ENCODE data around the gene PRDX1. TPM values are rescaled to one million over a fixed set of nuclear protein-coding genes. Genes with fewer than 3 reads are reported as not detected.

The PRDX1 gene
- total and polyA plus RNA-seq, 2 of the 13 experiments (the other 11 are each of a cell fraction or from before 2014, with no cell fraction given): 761 to 1,898 TPM

GRCh38 chr1:45550401-45551351 lies 29.0 kb upstream of the PRDX1 start, which contains the start of gene AKR1A1 (continued):
- TF ChIP-seq TARDBP (CRISPR knock-in tag; IDR thresholded peaks at IDR 0.05): peak; percentile 90
- no peak for TF ChIP-seq FOXA1 (IDR thresholded peaks at IDR 0.05)
- no peak for TF ChIP-seq FOXA1 (CRISPR knock-in tag; IDR thresholded peaks at IDR 0.05)
- peak; percentile 68 for TF ChIP-seq ASH2L (IDR thresholded peaks at IDR 0.05; ENCODE audit: insufficient read length, low read depth, low read length)
- peak; percentile 95 for TF ChIP-seq MXD4 (CRISPR knock-in tag; IDR thresholded peaks at IDR 0.05)
- no peak for TF ChIP-seq RFX1 (IDR thresholded peaks at IDR 0.05)
- no peak for TF ChIP-seq RARG (CRISPR knock-in tag; IDR thresholded peaks at IDR 0.05; ENCODE audit: low read depth)
- TF ChIP-seq SPEN (CRISPR knock-in tag; IDR thresholded peaks at IDR 0.05; ENCODE audit: low read depth): peak; percentile 84
- peak; percentile 87; the same call in 1 of the 2 replicates for TF ChIP-seq ZMAT3 (CRISPR knock-in tag; conservative IDR thresholded peaks at IDR 0.05)
- peak; percentile 93 for TF ChIP-seq POGK (CRISPR knock-in tag; conservative IDR thresholded peaks at IDR 0.05)
- peak; percentile 97; the same call in 1 of the 2 replicates for TF ChIP-seq ARNT2 (CRISPR knock-in tag; IDR thresholded peaks at IDR 0.05; ENCODE audit: low read depth)
- no peak for TF ChIP-seq NR2F6 (IDR thresholded peaks at IDR 0.05)
- 0 out of 2 replicates have a peak, but pooled peaks have one; percentile 7 for TF ChIP-seq NR2F6 (CRISPR knock-in tag; IDR thresholded peaks at IDR 0.05)
- no peak for TF ChIP-seq ZBTB49 (CRISPR knock-in tag; IDR thresholded peaks at IDR 0.05; ENCODE audit: borderline replicate concordance)
- TF ChIP-seq SIN3A (IDR thresholded peaks at IDR 0.05; ENCODE audit: borderline replicate concordance, low read depth, low read length): peak; percentile 90; the same call in 1 of the 2 replicates
- 0 out of 2 replicates have a peak, but pooled peaks have one; percentile 43 for TF ChIP-seq JUN (CRISPR knock-in tag; IDR thresholded peaks at IDR 0.05)
- TF ChIP-seq ZNF607 (CRISPR knock-in tag; IDR thresholded peaks at IDR 0.05; ENCODE audit: borderline replicate concordance): peak; percentile 99
- peak; percentile 43; the same call in 1 of the 2 replicates for TF ChIP-seq HCFC1 (IDR thresholded peaks at IDR 0.05; ENCODE audit: low read depth, low read length)
- TF ChIP-seq JUND (CRISPR knock-in tag; IDR thresholded peaks at IDR 0.05): no peak
- TF ChIP-seq HNF1B (CRISPR knock-in tag; IDR thresholded peaks at IDR 0.05): peak; percentile 94
- TF ChIP-seq ZNF513 (CRISPR knock-in tag; conservative IDR thresholded peaks at IDR 0.05): 0 out of 2 replicates have a peak, but pooled peaks have one; percentile 61
- TF ChIP-seq HDAC1 (CRISPR knock-in tag; IDR thresholded peaks at IDR 0.05): peak; percentile 83
- peak; percentile 32; the same call in 1 of the 2 replicates for TF ChIP-seq MEIS1 (CRISPR knock-in tag; IDR thresholded peaks at IDR 0.05; ENCODE audit: borderline replicate concordance)

All from HepG2 (cell line).